Activated T-cell treated with anti-CD3 and anti-CD28 coated beads for 1 hour (primary cell): Measurements from ENCODE around the gene ISYNA1.

Experiments used
- DNase-seq: peaks from one replicate; pipeline ENCODE4 v3.0.0-alpha.2; 2020; ENCODE audit warnings: low read depth

ISYNA1 gene

DNA sequence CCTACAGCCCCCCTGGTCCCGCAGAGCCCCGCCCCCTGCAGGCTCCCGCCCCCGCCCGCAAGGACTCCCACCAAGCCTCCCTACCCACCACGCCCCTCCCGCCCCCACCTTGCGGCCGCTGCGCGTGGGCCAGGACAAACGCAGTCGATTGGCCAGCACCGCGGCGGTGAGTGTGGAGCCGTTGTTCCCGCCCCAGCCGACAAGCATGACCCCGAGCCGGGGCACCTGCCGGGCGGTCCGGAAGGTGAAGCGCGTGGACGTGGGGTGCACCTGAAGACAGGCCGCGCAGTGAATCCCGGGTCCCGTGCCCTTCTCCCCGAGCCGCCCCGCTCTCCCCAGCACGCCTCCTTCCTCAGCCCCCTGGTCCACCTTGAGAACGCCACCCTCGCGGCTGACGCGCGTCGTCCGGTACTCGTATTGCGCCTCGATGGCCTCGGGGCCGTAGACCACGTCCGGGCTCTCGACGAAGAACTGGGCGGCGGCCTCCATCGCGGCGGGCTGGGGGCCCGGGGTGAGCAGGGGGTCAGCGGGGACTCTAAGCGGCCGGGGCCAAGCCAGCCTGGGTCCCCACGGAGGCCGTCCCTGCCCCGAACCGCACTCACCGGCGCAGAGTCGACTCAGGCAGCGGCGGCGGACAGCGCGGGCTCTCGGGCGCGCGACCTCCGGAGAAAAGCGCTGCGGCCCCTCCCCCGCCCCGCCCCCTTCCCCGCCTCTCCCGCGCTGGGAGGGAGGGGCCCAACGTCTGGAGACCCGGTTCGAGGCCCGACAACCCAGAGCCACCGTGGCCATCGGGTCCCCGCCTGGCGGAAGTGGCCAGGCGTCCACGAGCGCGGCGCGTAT, at the start of gene ISYNA1:
TSS of gene ISYNA1 (minus strand) at position 643 of the 840 bp plus-strand sequence. CDS start at position 489, 154 bp downstream.
- DNase-seq: no peak

DNA sequence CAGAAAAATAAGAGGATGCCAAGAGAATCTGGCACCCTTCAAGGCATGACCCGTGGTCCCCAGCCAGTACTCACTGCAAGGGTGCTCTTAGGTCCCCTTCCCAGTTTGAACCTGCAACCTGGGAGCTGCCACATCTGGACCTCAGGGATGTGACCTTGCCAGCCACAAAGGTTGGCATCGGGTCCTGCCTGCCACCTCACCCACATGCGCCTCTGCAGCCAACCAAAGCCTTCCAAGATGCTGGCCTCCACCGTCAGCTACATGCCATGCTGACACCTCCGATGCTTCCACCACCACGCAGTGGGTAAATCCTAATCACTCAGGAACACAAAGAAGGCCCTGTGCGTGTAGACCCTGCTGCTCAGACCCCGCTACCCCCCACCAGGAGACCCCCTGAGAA, 48.8 kb upstream of the ISYNA1 start:
- no peak for DNase-seq

DNA sequence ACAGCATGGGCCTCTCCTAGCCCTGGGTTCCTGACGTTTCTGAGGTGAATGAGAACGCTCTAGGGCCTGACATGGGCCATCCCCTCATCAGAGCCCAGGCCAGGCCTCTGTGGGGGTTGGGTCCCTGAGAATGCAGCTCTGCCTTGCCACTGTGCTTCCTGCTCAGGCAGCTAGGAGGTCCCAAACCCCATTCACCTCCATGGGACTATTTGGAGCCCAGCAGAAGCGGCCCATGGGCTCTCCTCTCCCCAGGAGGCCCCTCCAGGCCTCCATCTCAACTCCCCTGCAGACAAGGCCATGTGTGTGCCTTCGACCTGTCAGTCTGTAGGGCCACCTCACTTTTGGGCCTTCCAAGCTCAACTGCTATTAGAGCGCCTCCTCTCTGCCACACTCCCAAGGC, 47.1 kb upstream of the ISYNA1 start:
- DNase-seq: no peak

DNA sequence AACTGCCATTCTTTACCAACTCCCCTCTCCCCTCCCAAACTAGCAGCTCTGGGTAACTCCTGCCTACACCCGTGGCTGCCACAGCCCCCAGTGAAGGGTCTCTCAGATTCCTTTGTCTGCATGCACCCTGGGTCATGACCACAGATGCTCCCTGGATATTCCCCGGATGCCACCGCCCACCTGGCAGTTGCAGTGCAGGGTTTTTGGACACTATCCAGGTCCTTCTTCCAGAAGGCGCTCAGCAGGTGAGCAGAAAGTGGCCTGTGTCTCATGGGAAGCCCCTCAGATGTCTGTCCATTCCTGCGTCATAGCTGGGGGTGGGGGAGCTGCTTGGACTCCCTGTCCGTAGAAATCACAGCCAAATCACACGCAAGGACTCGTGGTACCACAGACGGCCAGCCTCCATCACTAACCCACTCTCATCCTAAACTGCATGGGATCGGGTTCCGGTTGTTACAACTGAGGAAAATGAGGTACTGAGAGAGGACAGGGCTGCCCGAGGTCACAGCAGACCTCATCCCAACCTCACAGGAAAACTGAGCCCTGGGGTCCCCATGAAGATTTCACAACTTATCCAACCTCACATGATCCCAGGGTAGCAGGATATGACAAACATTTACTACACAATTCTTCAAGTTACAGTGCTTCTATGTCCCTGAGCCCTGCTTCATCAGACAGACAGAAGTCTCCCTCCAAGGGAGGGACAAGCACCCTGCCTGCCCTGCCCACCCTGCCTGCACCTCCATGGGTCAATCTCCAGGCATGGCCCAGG, 45.4 kb upstream of the ISYNA1 start:
- DNase-seq: no peak

DNA sequence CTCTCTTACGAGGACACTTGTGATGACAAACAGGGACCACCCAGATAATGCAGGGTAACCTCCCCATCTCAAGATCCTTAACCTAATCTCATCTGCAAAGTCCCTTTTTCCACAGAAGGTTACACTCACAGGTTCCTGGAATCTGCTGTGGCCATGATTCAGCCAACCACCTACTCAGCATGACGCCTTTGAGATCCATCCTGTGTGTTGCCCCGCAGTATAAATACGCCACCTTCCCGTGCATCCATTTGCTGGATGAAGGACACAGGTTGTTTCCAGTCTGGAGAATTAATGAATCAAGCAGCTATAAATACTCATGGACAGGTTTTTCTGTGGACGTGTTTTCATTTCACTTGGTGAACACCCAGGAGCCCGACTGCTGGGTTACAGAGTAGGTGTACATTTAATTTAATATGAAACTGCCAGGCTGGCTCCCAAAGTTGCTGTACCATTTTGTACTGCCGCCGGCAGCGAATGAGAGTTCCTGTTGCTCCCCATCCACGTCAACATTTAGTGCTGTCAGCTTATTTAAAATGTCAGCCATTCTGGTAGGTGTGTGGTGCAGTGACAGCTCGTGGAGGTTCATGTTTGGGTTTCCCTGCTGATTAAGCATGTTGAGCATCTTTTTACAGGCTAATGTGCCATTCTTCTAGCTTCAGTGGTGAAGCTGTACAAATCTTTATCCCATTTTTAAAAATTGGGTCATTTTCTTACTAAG, 43.7 kb upstream of the ISYNA1 start:
- DNase-seq: no peak

DNA sequence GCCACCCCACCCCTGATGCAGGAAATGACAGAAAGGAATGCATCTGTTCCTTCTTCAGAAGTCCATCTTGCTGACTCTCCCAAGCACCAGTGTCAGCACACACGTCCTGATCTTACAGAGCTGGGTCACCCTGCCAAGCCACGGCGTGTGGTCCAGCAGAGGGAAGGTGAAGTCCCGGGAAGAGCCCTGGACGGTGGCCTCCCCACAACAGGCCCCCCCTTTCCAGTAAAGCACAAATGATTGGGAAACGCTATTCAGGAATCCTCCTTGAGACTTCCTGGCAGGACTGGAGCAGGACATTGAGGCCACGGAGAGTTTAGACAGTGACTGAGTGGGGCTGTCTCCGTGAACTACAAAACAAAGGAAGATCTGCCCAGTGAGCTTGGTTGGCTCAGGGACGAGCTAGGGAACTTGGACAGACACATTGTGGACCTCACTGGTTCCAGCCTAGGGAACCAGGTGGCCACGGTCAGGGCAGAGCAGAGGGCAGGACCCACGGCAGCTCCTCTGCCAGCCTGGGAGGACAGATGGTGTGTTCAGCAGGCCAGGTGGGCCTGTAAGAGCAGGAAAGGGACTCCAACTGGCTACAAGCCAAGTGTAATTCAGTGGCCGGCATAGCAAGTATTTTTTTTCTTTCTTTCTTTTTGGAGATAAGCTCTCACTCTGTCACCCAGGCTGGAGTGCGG, 42.2 kb upstream of the ISYNA1 start:
- DNase-seq: no peak

DNA sequence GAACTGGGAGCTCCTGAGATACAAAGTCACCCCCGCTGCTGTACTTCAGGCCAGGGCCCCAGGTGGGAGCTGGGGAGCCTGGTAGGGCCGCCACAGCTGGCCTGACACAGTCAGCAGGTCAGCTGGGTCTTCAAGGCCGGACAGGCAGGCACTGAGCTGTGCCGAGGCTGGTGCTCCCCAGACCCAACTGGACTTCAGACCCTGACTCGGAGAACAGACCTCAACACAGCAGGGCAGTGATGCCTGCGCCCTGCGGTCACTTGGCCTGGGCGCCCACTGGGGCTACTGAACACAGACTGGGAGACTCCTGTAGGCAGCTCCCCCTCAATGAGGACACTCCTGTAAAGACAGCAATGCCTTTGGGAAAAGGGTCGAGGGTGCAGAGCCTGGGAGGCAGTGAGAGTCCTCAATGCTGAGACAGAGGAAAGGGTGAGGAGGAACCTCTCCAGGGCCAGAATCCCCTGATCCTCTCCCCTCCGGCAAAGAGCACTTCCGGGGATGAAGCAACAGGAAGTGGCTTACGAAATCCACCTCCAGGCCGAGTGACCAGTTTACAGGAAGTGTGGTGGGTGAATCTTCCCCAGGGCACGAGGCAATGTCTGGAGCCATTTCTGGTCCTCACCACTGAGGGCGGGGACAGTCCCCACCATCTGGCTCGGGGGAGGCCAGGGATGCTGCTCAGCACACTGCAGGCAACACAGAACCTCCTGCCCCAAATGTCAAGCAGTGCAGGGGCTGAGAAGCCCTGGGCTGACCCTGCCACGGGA, 40.8 kb upstream of the ISYNA1 start:
- no peak for DNase-seq

DNA sequence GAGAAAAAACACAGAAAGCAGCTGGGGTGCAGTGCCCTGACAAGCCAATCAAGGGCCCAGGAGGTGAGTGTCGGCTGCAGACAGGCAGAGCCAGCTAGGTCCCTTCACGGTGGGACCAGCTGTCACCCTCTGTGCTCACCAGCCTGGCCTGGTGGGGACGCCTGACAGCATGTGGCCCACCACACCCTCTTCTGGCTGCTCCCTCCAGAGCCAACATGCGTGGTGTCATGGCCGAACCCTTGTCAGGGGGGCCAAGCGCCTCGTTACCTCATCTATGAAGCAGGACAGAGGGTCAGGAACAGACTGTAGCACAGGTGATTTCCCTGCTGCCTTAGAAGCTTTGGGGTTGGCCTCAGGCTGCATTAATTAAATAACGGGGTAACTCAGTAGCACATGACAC, 40.0 kb upstream of the ISYNA1 start:
- no peak for DNase-seq

DNA sequence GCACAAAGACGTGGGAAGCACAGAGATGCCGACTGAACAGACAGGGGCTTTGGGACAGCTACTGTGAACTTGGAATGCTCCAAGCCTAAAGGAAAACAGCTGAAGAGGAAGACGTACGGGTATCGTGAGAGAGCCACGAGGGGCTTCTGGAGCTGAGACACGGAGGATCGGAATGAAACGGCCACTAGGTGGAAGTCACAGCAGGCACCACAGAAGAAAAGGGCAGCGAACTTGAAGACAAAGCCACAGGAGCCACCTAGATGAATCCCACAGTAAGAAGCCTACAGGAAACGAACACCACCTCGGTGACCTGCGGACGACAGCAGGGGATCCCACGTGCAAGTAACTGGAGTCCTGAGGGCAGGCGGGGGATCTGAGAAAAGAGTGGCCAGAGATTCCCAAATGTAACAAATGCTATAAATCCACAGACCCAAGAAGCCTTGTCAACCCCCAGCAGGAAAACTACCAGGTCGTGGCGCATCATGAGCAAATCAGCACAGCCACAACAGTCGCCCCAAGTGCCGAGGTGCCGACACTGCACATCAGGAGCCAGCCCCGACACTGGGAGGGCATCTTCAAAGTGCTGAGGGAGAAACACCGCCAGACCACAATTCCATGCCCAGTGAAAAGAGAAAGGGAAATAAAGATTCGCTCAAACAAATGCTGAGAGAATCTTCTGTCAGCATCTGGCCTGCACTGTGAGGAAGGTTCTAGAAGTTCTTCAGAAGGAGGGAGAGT, 39.3 kb upstream of the ISYNA1 start:
- no peak for DNase-seq

DNA sequence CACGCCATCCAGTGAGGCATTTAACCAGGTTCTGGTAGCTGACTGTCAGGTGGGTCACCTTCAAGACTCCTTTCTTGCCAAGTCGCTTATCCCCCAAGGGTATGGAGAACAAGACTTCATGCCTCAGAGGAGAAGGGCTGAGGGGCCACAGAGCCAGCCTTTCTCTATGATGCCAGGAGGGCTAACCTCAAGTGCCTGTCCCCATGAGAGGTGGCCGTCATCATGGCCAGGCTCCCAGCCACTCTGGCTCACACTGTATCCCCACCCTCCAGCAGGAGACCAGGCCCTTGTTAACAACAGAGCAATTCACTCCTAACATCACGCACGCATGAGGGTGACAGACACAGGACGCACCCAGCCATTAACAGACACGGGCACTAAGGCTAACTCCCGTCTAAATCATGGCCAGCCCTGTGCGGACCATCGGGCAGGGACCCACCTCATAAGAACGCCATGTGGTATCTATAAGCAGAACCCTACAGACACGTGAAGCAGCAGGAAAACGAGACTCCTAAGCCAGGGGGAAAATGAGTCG, 38.6 kb upstream of the ISYNA1 start:
- DNase-seq: no peak

DNA sequence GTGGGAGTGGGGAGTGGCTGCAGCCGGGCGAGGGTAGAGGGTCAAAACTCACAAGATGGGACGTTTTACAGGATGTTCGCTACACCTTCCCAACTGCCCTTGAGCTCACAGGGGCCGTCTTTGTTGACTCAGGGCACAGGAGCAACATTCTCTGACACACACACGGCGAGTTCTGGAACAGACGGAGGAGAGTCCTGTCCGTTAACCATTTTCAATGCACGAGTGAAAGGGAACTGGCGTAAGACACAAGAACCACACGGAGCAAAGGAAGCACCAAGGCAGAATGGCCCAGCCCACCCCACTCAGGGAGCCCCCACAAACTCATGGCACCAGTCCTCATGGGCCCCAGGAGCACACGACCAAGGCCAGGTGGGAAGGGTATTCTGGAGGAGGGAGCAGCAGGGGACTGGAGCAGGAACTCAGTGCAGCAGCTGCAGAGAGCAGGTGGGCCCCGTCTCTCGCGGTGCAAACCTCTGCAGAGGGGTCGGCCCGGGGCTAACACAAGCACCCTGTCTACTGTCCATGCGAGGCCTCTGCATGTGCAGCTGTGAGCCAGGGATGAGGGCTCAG, 37.9 kb upstream of the ISYNA1 start:
- DNase-seq: no peak

DNA sequence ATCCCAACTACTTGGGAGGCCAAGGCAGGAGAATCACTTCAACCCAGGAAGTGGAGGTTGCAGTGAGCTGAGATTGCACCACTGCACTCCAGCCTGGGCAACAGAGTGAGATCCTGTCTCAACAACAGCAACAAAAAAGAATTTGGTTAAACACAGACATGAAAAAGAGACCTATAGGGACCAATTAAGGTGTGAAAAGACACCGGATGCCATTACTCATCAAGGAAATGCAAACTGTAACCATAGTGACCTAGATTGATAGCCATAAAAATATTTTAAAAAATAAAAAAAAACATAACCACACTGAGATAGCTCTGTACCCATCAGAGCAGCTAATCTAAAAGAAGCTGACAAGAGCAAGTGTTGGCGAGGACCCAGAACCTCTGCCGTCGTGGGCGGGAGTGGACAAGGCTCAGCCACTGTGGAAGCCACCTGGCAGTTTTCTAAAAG, 37.1 kb upstream of the ISYNA1 start:
- no peak for DNase-seq

DNA sequence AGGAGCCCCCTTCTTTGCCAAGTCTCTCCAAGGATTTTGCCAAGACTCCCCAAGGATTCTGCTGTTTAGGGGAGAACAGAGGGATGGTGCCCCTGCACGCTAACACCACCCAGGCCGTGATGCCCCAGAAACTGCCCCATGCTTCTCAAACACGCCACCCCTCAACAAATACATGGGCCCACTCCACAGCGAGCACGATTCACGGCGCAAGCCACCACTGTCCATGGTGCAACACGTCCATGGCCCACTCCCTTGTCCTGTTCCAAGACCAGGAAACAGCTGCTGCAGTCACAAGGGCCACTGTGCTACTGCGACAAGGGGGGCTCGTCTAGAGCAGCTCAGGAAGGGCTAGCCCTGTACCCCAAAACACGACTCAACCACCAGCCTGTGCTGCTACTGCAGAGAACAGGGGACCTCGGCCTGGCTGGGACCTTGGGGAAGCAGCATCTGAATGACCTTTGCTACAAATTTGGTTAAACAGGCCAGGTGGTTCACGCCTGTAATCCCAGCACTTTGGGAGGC, 36.5 kb upstream of the ISYNA1 start:
- no peak for DNase-seq

DNA sequence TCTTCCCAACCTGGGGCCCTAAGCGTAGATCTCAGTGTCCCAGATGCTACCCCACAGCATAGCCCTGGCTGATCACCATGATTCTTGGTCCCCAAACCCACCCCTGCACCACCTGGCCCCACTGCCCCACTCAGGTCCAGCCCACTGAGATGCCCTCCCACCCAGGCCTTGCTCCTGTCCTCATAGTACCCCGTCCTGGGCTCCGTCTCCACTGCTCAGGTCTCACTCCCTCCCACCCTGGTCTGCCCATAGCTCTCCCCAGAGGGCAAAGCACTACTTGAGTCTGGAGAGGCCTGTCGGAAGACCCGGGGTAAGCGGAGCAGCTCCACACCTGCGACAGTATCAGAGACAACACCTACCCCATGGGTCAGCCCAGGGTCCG, 35.8 kb upstream of the ISYNA1 start:
- no peak for DNase-seq

DNA sequence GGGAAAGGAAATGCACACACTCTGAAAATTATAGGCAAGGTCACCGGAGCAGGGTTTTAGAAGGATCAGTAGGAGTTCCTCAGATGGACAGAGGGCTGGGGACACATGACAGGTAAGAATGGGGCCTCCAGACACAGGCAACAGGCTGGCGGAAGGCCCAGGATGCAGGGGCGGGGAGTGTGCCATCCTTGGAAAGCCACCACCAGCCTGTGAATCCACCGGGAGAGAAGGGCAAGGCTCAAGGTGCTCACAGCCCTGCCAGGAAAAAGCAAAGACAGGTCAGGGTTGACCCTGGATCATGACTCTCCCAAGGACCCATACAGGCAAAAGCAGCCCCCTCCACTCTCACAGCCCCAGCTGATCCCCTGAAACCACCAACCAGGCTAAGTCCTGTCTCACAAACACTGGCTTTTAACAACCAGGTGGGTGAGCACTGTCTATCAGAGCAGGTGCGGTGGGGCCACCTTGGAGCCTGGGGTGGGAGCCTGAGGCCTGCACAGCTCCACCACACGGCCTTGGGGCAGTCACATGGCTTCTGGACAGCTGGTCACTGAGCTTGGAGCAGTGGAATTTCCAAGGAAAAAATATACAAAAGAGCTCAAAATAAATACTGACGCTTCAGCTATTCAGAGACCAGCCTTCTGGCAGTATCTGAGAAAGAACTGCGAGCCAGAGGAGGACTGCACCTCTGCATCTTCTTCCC, 35.2 kb upstream of the ISYNA1 start:
- DNase-seq: no peak

DNA sequence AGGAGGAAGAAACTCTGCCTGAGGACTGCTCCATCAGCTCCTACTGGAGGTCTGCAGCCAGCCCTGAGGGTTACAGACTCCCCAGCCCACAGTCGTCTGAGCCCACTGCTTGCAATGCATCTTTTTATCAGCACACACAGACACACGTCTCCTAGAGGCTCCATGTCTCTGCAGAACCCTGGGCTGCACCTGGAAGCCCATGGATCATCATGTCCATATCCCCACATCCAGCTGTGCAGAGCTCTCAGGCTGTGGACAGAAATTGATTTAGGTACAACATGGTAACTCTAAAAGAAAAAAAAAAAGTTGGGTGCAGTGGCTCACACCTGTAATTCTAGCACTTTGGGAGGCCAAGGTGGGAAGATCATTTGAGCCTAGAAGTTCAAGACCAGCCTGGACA, 32.9 kb upstream of the ISYNA1 start:
- DNase-seq: no peak

DNA sequence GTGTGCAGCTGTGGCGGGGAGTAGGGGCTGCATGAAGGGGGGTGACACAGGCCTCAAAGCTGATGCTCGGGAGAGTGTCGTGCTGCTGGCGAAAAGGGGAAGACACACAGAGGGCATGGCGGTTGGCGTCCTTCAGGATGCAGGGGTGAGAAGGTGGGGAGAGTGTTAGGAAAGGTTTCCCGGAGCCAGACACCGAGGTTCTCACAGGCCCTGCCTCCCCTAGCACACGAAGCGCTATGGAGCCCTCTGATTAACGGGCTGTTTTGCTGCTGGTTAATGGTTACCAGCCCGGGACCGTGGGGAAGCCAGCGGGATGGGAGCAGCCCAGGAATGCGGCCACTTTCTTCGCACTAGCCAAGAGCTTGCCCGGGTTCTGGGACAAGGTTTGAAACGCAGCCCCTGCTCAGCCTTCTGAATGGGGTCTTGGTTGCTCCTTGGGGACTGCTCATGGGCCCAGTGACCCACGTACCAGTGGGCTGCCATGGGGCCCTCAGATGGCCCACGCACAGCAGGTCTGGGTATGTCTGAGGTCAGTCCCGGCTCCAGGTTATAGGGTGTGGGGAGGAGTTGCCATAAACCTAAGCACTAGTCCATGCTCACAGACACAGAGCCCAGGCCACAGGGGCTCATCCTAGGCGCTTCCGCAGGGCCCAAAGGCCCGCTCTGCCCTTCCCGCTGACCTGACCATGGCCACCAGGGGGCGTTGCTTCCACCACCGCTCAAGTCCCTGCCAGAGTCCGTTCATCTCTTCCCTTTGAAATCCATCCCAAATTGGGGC, 31.3 kb upstream of the ISYNA1 start:
- DNase-seq: peak; percentile 52

DNA sequence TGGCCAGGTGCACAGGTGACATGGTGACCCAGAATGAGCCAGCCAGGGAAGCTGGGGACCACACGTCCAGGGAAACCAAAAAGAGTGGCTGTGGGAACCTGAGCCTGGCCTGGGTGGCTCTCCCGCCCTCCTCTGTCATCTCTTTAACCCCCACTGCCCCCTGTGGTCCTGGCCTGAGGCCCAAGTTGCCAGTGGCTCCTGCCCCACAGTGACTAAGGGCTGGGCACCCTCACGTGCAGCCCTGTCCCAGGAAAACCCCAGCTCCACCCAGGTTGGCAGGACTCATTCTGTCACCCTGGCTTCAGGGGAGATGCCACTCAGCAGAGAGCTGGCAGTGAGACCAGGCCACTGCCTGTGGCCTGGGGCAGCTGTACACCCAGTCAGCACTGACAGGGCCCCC, 30.6 kb upstream of the ISYNA1 start:
- no peak for DNase-seq
